ENCODE results near the gene S100P. TPM values are rescaled to one million over a fixed set of nuclear protein-coding genes. Genes with fewer than 3 reads are reported as not detected.

The S100P gene
- total RNA-seq, 4 donors from 2014 or later, result 0.94 to 9.7 TPM; not detected in 2

DNA sequence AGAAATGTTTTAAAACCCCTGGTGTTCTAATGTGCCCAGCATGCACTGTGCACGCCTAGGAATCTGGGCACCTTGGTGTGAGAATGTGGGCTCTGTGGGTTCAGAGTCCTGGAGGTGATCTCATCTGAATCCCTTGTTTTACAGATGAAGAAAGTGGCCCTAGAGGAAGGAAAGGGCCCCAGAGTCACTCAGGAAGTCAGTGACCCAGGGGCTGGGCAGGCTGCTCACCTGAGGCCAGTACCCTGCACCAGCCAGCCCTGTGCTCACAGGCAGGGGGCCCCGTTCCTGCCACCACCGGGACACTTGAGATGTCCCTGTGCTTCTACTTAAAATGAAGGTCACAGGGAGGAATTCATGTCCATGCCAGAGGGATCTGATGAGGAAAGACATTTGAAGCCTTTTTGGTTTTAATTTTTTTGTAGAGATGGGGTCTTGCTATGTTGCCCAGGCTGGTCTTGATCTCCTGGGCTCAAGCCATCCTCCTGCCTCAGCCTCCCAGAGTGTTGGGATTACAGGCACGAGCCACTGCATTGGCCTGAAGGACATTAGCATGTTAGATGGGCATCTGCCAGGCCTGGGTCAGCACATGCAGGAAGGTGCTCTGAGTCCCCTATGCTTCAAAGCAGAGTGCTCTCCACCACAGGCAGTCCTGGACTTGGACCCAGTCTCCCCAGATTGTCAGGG, 7.4 kb upstream of the S100P start:
- no peaks in the 10 kb centered on the region for H3K36me3 ChIP-seq
- H3K9me3 ChIP-seq, result no peaks in the 10 kb centered on the region
- 86% methylated on average over 1 of the region's 4 CpGs; no CpG with 5 or more reads in 1 of the 2 donors for WGBS, 2 donors (ENCODE audit: low coverage in 1 of 2)
- H3K4me1 ChIP-seq, result no peaks in the 10 kb centered on the region
- no peak for ATAC-seq
- no peak overlapping the region for H3K27ac ChIP-seq
- TF ChIP-seq POLR2A (IDR thresholded peaks at IDR 0.05), result no peak
- TF ChIP-seq, protein P1, sequence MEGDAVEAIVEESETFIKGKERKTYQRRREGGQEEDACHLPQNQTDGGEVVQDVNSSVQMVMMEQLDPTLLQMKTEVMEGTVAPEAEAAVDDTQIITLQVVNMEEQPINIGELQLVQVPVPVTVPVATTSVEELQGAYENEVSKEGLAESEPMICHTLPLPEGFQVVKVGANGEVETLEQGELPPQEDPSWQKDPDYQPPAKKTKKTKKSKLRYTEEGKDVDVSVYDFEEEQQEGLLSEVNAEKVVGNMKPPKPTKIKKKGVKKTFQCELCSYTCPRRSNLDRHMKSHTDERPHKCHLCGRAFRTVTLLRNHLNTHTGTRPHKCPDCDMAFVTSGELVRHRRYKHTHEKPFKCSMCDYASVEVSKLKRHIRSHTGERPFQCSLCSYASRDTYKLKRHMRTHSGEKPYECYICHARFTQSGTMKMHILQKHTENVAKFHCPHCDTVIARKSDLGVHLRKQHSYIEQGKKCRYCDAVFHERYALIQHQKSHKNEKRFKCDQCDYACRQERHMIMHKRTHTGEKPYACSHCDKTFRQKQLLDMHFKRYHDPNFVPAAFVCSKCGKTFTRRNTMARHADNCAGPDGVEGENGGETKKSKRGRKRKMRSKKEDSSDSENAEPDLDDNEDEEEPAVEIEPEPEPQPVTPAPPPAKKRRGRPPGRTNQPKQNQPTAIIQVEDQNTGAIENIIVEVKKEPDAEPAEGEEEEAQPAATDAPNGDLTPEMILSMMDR (IDR thresholded peaks at IDR 0.05), result no peak
- no peak for TF ChIP-seq POLR2AphosphoS5 (IDR thresholded peaks at IDR 0.05)
- no peak for TF ChIP-seq EP300 (IDR thresholded peaks at IDR 0.05)
- no peaks in the 10 kb centered on the region for H3K27me3 ChIP-seq
- no peak overlapping the region for H3K4me3 ChIP-seq

- no peaks in the 10 kb centered on the region for H3K36me3 ChIP-seq
- WGBS, 2 donors (ENCODE audit: low coverage in 1 of 2), result 90% methylated on average over 5 to 15 of the region's 24 CpGs
- TF ChIP-seq, protein P1 (IDR thresholded peaks at IDR 0.05), result no peak
- no peaks in the 10 kb centered on the region for H3K4me1 ChIP-seq
- H3K4me3 ChIP-seq, result no peak overlapping the region
- no peaks in the 10 kb centered on the region for H3K27me3 ChIP-seq
- ATAC-seq, result no peak
- no peak overlapping the region for H3K27ac ChIP-seq
- H3K9me3 ChIP-seq, result no peaks in the 10 kb centered on the region
Measured at GRCh38 chr4:6687947-6688878, 5.5 kb upstream of the S100P start.

DNA sequence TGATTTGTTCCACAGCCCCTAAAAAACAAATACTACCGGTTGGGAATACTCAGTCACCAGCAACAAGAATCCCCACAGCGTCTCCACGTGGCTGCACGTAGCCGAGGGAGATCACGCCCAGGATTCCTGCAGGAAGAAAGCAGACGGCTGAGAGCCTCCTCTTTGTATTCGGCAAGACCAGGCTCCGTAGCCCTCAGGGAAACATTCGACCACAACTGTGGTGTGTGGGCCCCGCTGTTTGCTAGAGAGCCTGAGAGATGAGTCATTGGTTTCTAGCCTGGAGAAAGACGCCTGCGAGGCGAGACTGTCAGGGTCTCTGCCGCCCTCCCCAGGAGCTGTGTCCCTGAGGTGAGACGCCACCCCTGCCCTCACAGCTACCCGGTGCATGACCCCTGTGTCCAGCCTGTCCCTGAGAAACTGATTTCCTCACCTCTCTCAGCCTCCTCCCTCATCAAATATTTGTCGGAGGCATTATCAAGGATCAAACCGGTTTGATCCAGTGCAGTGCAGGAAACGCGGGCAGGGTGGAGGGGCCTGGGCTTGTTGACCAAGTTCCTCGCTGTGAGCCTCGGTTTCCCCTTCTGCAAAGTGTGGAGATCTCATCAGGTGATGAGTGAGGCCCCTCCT, 4.7 kb upstream of the S100P start:
- H3K27ac ChIP-seq, result peak overlapping the region in 1 of 4 donors; percentile 10
- ATAC-seq, result peak; percentile 13
- no peaks in the 10 kb centered on the region for H3K4me1 ChIP-seq
- H3K27me3 ChIP-seq, result no peaks in the 10 kb centered on the region
- H3K9me3 ChIP-seq, result no peaks in the 10 kb centered on the region
- no peak overlapping the region for H3K4me3 ChIP-seq
- no peak for TF ChIP-seq POLR2A (IDR thresholded peaks at IDR 0.05)
- no peaks in the 10 kb centered on the region for H3K36me3 ChIP-seq
- WGBS, 2 donors (ENCODE audit: low coverage in 1 of 2), result 37% methylated on average over 8 of the region's 23 CpGs; no CpG with 5 or more reads in 1 of the 2 donors

DNA sequence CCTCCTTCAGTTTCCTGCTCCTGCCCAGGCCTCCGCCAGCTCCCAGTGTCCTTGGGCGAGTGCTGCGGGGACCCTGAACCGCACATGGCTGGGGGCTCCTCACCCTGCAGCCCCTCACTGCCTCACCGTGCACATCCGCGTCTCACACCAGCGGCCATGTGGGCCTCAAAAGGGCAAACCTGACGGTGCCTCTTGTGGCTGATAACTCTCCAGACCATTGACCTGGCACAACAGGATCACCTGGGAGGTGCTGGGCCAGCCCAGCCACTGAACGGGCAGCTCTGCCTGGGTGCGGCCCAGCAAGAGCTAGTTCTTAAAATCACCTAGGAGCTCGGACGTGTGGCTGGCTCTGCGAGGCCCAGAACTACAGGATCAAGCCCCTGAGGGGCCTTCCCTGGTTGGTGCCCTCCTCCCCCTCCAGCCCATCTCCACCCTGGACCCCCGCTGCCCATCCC, 4.1 kb upstream of the S100P start:
- Histone ChIP-seq H3K27ac (peak overlapping the region in 1 of 4 donors; percentile 10), H3K4me1 (no peaks in the 10 kb centered on the region), H3K27me3 (no peaks in the 10 kb centered on the region), H3K9me3 (no peaks in the 10 kb centered on the region), H3K36me3 (no peaks in the 10 kb centered on the region), H3K4me3 (no peak overlapping the region)
- WGBS, 2 donors (ENCODE audit: low coverage in 1 of 2), result 100% methylated on average over 1 of the region's 15 CpGs; no CpG with 5 or more reads in 1 of the 2 donors
- ATAC-seq, result no peak
- TF ChIP-seq, protein P1 (IDR thresholded peaks at IDR 0.05), result no peak
- TF ChIP-seq EP300 (IDR thresholded peaks at IDR 0.05), result no peak
- TF ChIP-seq POLR2AphosphoS5 (IDR thresholded peaks at IDR 0.05), result no peak
- no peak for TF ChIP-seq POLR2A (IDR thresholded peaks at IDR 0.05)

DNA sequence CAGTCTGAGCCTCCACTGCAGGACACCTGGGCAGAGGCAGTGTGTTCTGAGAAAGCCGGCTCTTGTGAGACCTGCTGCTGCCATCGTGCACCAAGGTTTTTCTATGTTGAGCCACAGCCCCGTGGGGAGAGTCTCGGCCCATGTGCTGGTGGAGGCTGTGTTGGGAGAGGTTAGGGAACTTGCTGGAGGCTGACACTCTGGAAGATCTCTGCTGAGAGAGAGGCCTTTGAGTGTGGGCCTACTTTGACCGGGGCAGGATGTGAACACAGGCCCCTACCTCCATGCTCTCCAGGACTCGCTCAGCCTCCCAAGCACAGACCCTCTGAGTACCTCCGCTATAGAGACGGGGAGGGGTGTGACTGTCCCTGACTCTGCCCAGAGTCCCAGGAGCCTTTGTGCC, 1.3 kb upstream of the S100P start:
- Histone ChIP-seq H3K27me3 (no peaks in the 10 kb centered on the region), H3K27ac (no peak overlapping the region), H3K36me3 (peaks cover 0 to 5% of the 10 kb centered on the region in 2 donors), H3K4me1 (no peaks in the 10 kb centered on the region), H3K9me3 (no peaks in the 10 kb centered on the region), H3K4me3 (no peak overlapping the region)
- no peak for TF ChIP-seq POLR2AphosphoS5 (IDR thresholded peaks at IDR 0.05)
- ATAC-seq, result no peak
- WGBS, 2 donors (ENCODE audit: low coverage in 1 of 2), result 60 to 90% methylated on average over 1 to 2 of the region's 8 CpGs

All from gastroesophageal sphincter (tissue), 4 donors.